ENCODE measurements around the gene RANBP10. TPM values are rescaled to one million over a fixed set of nuclear protein-coding genes. Genes with fewer than 3 reads are reported as not detected.

Gene RANBP10
- total RNA-seq, 3 donors from 2014 or later (not counting 1 experiment from before 2014, with no cell fraction given), result 20.9 to 25.8 (median 24.5) TPM

DNA sequence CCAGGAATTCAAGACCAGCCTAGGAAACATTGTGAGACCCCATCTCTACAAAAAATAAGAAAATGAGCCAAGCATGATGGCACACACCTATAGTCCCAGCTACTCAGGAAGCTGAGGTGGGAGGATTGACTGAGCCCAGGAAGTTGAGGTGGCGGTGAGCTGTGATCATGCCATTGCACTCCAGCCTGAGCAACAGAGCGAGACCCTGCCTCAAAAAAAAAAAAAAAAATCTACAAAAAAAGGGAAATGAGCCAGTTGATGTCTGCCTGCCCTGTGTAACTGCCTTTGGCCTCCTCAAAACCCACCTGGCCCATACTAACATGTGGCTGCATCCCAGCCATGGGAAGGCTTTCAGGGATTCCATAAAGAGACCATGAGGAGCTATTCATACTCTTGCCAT, 4.5 kb downstream of the RANBP10 start:
- Mint-ChIP-seq H3K9me3 (no peaks in the 10 kb centered on the region), H3K27me3 (ENCODE audit: low read depth in 2 of 2) (no peaks in the 10 kb centered on the region), H3K27ac (peak overlapping the region in 1 of 2 donors; percentile 8), H3K4me1 (peaks cover 35 to 59% of the 10 kb centered on the region in 2 donors), H3K4me3 (no peak overlapping the region), H3K36me3 (no peaks in the 10 kb centered on the region)
- Histone ChIP-seq H3K27me3 (ENCODE audit: control insufficient read depth, insufficient read depth, low read length) (no peaks in the 10 kb centered on the region), H3K4me1 (ENCODE audit: control insufficient read depth, insufficient read depth, low read length) (peaks cover 31% of the 10 kb centered on the region), H3K27ac (ENCODE audit: low read length) (no peak overlapping the region), H3K4me3 (ENCODE audit: low read length) (no peak overlapping the region), H3K9me3 (ENCODE audit: control insufficient read depth, insufficient read depth, low read length) (no peaks in the 10 kb centered on the region), H3K36me3 (ENCODE audit: control insufficient read depth, insufficient read depth, low read length) (peaks cover 8% of the 10 kb centered on the region)
- WGBS (ENCODE audit: insufficient coverage), result 10% methylated on average over 2 of the region's 2 CpGs
- TF ChIP-seq, protein P1, sequence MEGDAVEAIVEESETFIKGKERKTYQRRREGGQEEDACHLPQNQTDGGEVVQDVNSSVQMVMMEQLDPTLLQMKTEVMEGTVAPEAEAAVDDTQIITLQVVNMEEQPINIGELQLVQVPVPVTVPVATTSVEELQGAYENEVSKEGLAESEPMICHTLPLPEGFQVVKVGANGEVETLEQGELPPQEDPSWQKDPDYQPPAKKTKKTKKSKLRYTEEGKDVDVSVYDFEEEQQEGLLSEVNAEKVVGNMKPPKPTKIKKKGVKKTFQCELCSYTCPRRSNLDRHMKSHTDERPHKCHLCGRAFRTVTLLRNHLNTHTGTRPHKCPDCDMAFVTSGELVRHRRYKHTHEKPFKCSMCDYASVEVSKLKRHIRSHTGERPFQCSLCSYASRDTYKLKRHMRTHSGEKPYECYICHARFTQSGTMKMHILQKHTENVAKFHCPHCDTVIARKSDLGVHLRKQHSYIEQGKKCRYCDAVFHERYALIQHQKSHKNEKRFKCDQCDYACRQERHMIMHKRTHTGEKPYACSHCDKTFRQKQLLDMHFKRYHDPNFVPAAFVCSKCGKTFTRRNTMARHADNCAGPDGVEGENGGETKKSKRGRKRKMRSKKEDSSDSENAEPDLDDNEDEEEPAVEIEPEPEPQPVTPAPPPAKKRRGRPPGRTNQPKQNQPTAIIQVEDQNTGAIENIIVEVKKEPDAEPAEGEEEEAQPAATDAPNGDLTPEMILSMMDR (IDR thresholded peaks at IDR 0.05), result no peak
- ATAC-seq (no peak), DNase-seq (peak in 1 of 2 donors; percentile 60)
- intact Hi-C loops (cut with micrococcal nuclease), result loop anchor here (10.0 kb wide), 2 partner anchors 263 to 277 kb away; partner anchors contain the start of gene RIPOR1

DNA sequence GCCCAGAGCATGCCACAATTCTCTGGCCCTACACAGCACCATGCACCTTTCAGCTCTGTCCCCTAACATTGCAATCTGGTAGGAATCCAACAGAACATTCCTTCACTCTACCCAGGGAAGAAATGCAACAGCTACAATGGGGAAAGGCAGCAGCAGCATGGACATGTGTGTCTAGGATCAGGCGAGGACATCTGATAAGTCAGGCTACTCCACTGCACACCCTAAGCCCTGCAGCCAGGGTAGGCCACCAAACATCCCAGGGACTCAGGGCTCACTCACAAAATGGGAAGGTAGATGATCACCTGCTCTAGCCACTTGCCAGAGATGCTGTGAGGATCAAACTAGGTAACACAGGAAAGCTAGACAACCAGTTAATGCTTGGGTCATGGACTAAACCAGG, 5.1 kb downstream of the RANBP10 start:
- H3K27ac Mint-ChIP-seq, result no peak overlapping the region
- intact Hi-C loops (cut with micrococcal nuclease), result loop anchor here (10.0 kb wide), 2 partner anchors 264 to 276 kb away; partner anchors contain the start of gene RIPOR1
- no peak overlapping the region for H3K4me3 ChIP-seq (ENCODE audit: low read length)

DNA sequence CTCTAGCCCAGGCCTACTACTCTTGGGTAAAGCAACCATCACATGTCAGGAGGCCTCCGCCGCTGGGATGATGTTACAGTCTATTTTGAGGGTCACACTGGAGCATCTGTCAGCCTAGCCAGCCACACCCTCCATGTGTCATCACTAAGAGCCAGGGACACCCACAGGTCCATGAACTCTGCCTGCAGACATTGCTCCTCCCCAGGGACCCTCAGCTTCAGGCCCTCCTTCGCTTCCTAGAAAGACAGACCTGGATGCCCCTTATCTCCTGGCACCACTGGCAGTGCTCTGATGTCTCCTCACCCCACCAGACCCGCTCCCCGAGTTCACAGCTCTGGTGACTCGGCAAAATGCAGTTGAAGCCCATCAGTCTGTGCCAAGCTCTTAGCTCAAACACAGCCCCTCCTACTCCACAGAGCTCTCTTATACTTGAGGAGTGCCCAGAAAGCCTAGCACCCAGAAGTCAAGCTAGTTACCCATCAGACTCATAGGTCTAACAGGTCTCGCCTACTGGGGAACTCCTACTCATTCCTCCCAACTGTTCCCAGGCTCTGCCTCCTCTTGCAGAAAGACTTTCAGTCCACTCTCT, 5.9 kb downstream of the RANBP10 start:
- H3K36me3 ChIP-seq (ENCODE audit: control insufficient read depth, insufficient read depth, low read length), result peaks cover 8% of the 10 kb centered on the region
- H3K4me1 ChIP-seq (ENCODE audit: control insufficient read depth, insufficient read depth, low read length), result peaks cover 25% of the 10 kb centered on the region
- no peaks in the 10 kb centered on the region for H3K9me3 ChIP-seq (ENCODE audit: control insufficient read depth, insufficient read depth, low read length)
- TF ChIP-seq, protein P1 (IDR thresholded peaks at IDR 0.05), result no peak
- Mint-ChIP-seq H3K4me3 (no peak overlapping the region), H3K4me1 (peaks cover 40 to 57% of the 10 kb centered on the region in 2 donors), H3K27me3 (ENCODE audit: low read depth in 2 of 2) (no peaks in the 10 kb centered on the region), H3K9me3 (no peaks in the 10 kb centered on the region), H3K36me3 (no peaks in the 10 kb centered on the region), H3K27ac (peak overlapping the region in 1 of 2 donors; percentile 39)
- H3K27ac ChIP-seq (ENCODE audit: low read length), result no peak overlapping the region
- no peak for DNase-seq
- intact Hi-C loops (cut with micrococcal nuclease), result loop anchor here (10.0 kb wide), 2 partner anchors 264 to 276 kb away; partner anchors contain the start of gene RIPOR1
- H3K4me3 ChIP-seq (ENCODE audit: low read length), result no peak overlapping the region
- no peaks in the 10 kb centered on the region for H3K27me3 ChIP-seq (ENCODE audit: control insufficient read depth, insufficient read depth, low read length)
- ATAC-seq, result no peak
- WGBS (ENCODE audit: insufficient coverage), result 85% methylated on average over 7 of the region's 7 CpGs

More for the DNA sequence above, 5.1 kb downstream of the RANBP10 start:
- Histone ChIP-seq H3K27me3 (ENCODE audit: control insufficient read depth, insufficient read depth, low read length) (no peaks in the 10 kb centered on the region), H3K4me1 (ENCODE audit: control insufficient read depth, insufficient read depth, low read length) (peaks cover 31% of the 10 kb centered on the region), H3K9me3 (ENCODE audit: control insufficient read depth, insufficient read depth, low read length) (no peaks in the 10 kb centered on the region), H3K36me3 (ENCODE audit: control insufficient read depth, insufficient read depth, low read length) (peaks cover 8% of the 10 kb centered on the region), H3K27ac (ENCODE audit: low read length) (no peak overlapping the region)
- H3K27me3 Mint-ChIP-seq (ENCODE audit: low read depth in 2 of 2), result no peaks in the 10 kb centered on the region
- ATAC-seq, result no peak
- WGBS (ENCODE audit: insufficient coverage), result 100% methylated on average over 1 of the region's 1 CpG
- H3K36me3 Mint-ChIP-seq, result no peaks in the 10 kb centered on the region
- DNase-seq, result no peak
- H3K4me3 Mint-ChIP-seq, result no peak overlapping the region
- H3K4me1 Mint-ChIP-seq, result peaks cover 41 to 63% of the 10 kb centered on the region in 2 donors
- TF ChIP-seq, protein P1 (IDR thresholded peaks at IDR 0.05), result no peak
- H3K9me3 Mint-ChIP-seq, result no peaks in the 10 kb centered on the region
